BE2C (cell line): ENCODE results near the gene GTF2A1L.
"Not testable (repeated sequence)": the region's sequence is repeated elsewhere in the genome, so short reads cannot be mapped to it uniquely, and the experiment has no call there.

Experiments used
- DNase-seq: peaks from one replicate; pipeline ENCODE4 v3.0.0-alpha.2; 2020
- H3K27me3 ChIP-seq: fragments of 250-450 bp; sonication (Bioruptor Pico); 2 replicates; pipeline ENCODE4 v1.5.1; 2020; ENCODE audit warnings: mild to moderate bottlenecking
- H3K36me3 ChIP-seq: fragments of 250-450 bp; sonication (Bioruptor Pico); 2 replicates; pipeline ENCODE4 v1.5.1; 2020; ENCODE audit warnings: mild to moderate bottlenecking
- H3K4me1 ChIP-seq: fragments of 250-450 bp; sonication (Bioruptor Pico); 2 replicates; pipeline ENCODE4 v1.5.1; 2020
- H3K4me3 ChIP-seq: 2 replicates; pipeline ENCODE4 v1.5.1; 2011; ENCODE audit warnings: low read depth, low read length
- H3K9me3 ChIP-seq: fragments of 250-450 bp; sonication (Bioruptor Pico); 2 replicates; pipeline ENCODE4 v1.5.1; 2020
- CTCF ChIP-seq: IDR thresholded peaks from 2 replicates; pipeline ENCODE4 v1.5.1; 2012; ENCODE audit warnings: mild to moderate bottlenecking, low read depth, low read length

The GTF2A1L gene

GRCh38 chr2:48600204-48600813 is 17.3 kb upstream of the GTF2A1L start:
- TF ChIP-seq CTCF = peak; percentile 62
- no peak for DNase-seq
- no peaks in the 10 kb centered on the region for H3K9me3 ChIP-seq
- no peaks in the 10 kb centered on the region for H3K4me1 ChIP-seq
- no peaks in the 10 kb centered on the region for H3K27me3 ChIP-seq
- H3K36me3 ChIP-seq = no peaks in the 10 kb centered on the region
- H3K4me3 ChIP-seq = no peak overlapping the region

GRCh38 chr2:48600917-48601316 is 16.7 kb upstream of the GTF2A1L start:
- no peak overlapping the region for H3K4me3 ChIP-seq
- H3K36me3 ChIP-seq = no peaks in the 10 kb centered on the region
- TF ChIP-seq CTCF = no peak
- H3K27me3 ChIP-seq = no peaks in the 10 kb centered on the region
- H3K9me3 ChIP-seq = no peaks in the 10 kb centered on the region
- no peak for DNase-seq
- no peaks in the 10 kb centered on the region for H3K4me1 ChIP-seq

- H3K4me3 ChIP-seq = no peak overlapping the region
- no peaks in the 10 kb centered on the region for H3K9me3 ChIP-seq
- no peaks in the 10 kb centered on the region for H3K36me3 ChIP-seq
- peak; percentile 36 for DNase-seq
- peak; percentile 59 for TF ChIP-seq CTCF
- H3K4me1 ChIP-seq = no peaks in the 10 kb centered on the region
- no peaks in the 10 kb centered on the region for H3K27me3 ChIP-seq
These were observed 16.3 kb upstream of the GTF2A1L start for GRCh38 chr2:48601349-48601748.

- H3K9me3 ChIP-seq = no peaks in the 10 kb centered on the region
- no peak for DNase-seq
- TF ChIP-seq CTCF = no peak
- no peak overlapping the region for H3K4me3 ChIP-seq
- H3K27me3 ChIP-seq = no peaks in the 10 kb centered on the region
- no peaks in the 10 kb centered on the region for H3K4me1 ChIP-seq
- no peaks in the 10 kb centered on the region for H3K36me3 ChIP-seq
These were observed 12.0 kb upstream of the GTF2A1L start for GRCh38 chr2:48605482-48606175.

- no peak for DNase-seq
- Histone ChIP-seq H3K27me3 (no peaks in the 10 kb centered on the region), H3K36me3 (no peaks in the 10 kb centered on the region), H3K9me3 (no peaks in the 10 kb centered on the region), H3K4me3 (no peak overlapping the region), H3K4me1 (no peaks in the 10 kb centered on the region)
- no peak for TF ChIP-seq CTCF
These were observed 10.2 kb upstream of the GTF2A1L start for GRCh38 chr2:48607307-48608014.

GRCh38 chr2:48613211-48613610 is 4.4 kb upstream of the GTF2A1L start:
- TF ChIP-seq CTCF = no peak
- Histone ChIP-seq H3K9me3 (no peaks in the 10 kb centered on the region), H3K27me3 (no peaks in the 10 kb centered on the region), H3K4me1 (no peaks in the 10 kb centered on the region), H3K36me3 (no peaks in the 10 kb centered on the region), H3K4me3 (no peak overlapping the region)
- no peak for DNase-seq

- not testable (repeated sequence) for DNase-seq, H3K36me3 ChIP-seq, H3K27me3 ChIP-seq
These were observed 3.1 kb upstream of the GTF2A1L start for GRCh38 chr2:48614581-48614980.

More at GRCh38 chr2:48614581-48614980, 3.1 kb upstream of the GTF2A1L start:
- H3K4me3 ChIP-seq, H3K9me3 ChIP-seq, H3K4me1 ChIP-seq: not testable (repeated sequence)
